ENCODE measurements around the gene RHOG.

- no peak for TF ChIP-seq CTCF (IDR thresholded peaks at IDR 0.05; ENCODE audit: poor library complexity, severe bottlenecking)
- TF ChIP-seq EP300 (conservative IDR thresholded peaks at IDR 0.05; ENCODE audit: poor library complexity, severe bottlenecking): no peak
- TF ChIP-seq REST (IDR thresholded peaks at IDR 0.05; ENCODE audit: borderline replicate concordance): no peak
- no peak for TF ChIP-seq POLR2AphosphoS5 (IDR thresholded peaks at IDR 0.05)
- TF ChIP-seq EZH2 (IDR thresholded peaks at IDR 0.05; ENCODE audit: borderline replicate concordance, insufficient read depth, low read length, poor library complexity, severe bottlenecking): no peak
- TF ChIP-seq RAD21 (conservative IDR thresholded peaks at IDR 0.05): no peak
Observed at GRCh38 chr11:3827434-3828186, 13.1 kb downstream of the RHOG start.
